GM19452 (cell line): Measurements from ENCODE around the gene ATG4C.
"Not testable (repeated sequence)": the region's sequence is repeated elsewhere in the genome, so short reads cannot be mapped to it uniquely, and the experiment has no call there.

ENCODE experiments used
- ATAC-seq: cut with Tn5 transposase; IDR thresholded peaks from one replicate; pipeline ENCODE4 v1.9.1; 2021; ENCODE audit not compliant: unreplicated experiment

The ATG4C gene

GRCh38 chr1:62774006-62774405 lies 9.9 kb upstream of the ATG4C start:
- ATAC-seq = no peak

DNA sequence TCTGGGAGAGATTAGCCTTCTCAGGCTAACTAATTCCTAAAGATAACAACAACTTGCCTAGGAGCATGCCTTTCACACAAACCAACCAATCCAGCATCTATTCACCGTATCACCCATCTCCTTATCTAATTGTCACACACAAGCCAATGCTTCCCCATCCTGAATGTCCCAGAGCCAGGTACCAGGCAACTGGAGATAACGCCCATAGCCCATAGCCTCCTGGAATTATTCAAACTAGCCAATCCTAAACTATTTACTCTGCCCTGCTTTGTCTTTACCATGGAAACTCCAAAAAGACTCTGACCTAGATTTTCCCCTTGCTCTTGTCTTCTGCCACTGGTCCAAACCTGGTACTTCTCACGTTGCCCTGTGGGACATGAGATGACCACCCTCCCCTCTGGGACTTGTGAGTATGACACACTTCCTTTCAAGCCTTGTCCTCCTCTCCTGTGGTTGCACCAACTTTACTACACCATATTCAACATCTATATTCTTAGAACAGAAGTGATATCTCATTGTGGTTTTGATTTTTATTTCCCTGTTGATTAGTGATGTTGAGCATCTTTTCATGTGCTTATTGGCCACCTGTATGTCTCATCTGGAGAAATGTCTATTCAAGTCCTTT lies 8.8 kb upstream of the ATG4C start:
- no peak for ATAC-seq

DNA sequence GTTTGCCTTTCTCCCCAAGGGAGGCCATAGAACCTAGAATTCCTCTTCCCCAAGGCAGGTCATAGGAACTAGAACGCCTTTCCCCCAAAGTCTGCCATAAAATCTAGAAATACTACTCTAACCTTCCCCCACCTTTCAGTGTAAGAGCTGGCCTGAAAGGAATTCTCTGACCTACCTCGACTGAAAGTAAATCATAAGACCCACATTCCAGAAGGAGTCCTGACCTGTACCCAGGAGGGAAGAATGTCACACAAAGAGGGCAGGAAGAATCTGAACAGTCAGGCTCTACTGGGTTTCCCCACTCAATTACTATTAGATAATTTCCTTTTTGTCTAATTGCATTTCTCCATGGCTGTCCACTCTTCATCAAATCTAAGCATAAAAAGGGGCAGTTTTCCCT lies 5.7 kb upstream of the ATG4C start:
- no peak for ATAC-seq

GRCh38 chr1:62781841-62782543 lies 1.9 kb upstream of the ATG4C start:
- no peak for ATAC-seq

- ATAC-seq = not testable (repeated sequence)
Observed at GRCh38 chr1:62782544-62783212, 1.3 kb upstream of the ATG4C start.

DNA sequence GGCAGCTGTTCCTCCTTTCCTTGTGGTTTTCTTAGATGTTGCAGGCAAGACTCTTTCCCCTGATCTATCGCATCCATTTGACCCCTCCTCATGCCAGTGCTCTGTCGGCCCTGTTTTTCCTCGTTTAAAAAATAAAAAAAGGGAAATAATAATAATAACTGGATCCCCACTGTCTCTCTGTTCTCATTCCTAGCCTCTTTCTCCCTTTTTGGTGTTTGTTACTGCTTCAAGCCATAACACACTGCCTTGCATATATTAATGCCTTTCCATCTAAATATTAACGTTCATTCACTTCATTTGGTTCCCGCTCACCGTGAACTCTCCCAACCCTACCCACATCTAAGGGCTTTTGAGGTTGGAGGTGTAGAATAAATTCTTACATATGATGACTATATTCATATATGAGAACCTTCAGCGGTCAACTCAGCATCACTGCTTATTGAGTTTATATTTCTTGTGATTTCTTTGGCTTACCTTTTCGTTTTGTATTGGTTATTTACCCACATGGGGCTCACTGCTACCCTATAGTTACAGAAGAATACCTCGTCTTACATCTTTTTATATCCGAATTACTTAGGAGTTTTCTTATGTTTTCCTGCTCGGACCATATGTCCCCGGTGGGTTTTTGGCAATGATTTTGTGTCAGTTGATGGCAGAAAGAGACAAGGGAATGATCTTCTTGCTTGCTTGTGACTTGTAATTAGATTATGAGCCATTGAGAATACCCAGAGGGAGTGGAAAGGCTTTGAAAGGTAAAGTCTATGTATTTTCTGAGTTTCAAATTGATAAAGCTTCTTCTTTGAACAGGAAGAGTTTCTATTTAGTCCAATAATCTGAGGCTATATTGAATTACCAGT lies 805 bp downstream of the ATG4C start:
- peak; percentile 19 for ATAC-seq

GRCh38 chr1:62790716-62791115 lies 6.8 kb downstream of the ATG4C start:
- ATAC-seq = no peak

DNA sequence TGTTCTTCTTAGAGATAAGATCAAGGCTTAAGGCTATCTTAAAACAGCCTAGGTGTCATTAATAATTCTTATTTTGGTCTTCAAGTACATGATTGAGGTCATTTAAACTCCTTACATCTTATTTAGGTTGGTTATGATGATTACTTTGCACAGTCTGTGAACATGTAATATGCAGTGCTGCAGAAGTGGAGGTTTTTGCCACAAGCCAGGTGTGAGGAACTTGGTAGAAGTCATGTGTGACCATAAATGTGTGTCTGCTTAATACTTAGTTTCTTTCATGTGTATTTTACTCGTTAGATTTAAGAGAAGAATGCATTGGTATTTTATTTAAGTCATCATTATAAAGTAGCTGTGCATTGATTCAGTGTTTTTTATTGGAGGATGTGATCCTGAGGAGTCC lies 10.1 kb downstream of the ATG4C start:
- no peak for ATAC-seq

GRCh38 chr1:62796221-62796620 lies 12.3 kb downstream of the ATG4C start:
- ATAC-seq = no peak

GRCh38 chr1:62799688-62800087 lies 15.8 kb downstream of the ATG4C start:
- no peak for ATAC-seq

DNA sequence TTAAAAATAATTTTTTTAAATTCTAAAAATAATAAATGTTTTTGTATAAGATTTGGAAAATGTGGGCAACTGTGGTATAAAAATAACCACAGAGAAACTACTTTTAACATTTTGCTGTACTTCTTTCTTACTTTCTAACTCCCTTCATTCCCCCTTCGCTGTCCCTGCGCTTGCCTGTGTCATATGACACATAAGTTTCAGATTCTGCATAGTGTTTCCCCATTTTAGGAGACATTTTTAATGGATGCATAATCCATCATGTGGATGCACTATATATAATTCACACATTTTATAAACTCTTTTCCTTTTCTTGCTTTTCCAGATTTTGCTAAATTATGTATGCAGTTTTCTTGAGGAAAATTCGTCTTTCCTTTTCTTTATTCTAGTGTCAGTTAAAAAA lies 16.3 kb downstream of the ATG4C start:
- peak; percentile 49 for ATAC-seq

DNA sequence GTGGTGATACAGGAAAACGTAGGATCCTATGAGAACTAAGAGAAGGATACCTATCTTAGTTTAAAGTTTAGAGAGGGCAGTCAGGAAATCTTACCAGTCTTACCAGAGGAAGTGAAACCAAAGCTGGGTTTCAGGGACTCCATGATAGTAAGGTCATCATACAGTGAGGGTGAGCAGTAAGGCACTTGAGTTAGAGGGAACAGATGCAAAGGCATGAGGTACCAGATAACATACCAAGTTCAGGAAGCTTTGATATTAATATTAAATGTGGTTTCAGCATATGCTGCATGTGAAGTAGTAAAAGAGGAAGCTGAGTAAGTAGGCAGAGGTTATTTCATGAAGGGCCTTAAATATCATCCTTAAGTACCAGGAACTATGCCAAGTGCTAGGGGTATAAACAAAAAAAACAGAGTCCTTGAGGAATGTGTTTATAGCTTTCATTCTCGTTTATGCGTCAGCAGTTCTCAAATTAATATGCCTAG lies 16.9 kb downstream of the ATG4C start:
- ATAC-seq = peak; percentile 100

DNA sequence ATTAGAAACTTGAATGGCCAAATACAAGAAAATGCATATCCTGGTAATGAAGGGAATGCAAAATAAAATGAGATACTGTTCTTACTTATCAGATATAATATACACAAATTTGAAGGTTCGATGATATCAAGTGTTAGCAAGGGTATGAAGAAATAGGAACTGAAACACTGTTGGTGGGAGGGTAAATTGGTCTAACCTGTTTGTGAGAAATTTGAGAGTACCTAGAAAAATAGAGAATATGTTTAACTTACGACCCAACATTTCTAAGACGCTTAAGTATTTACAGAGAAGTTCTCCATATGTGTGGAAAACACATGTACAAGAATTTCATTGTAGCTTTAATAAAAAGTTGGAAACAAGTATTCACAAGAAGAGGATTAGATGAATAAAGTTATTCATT lies 25.9 kb downstream of the ATG4C start:
- ATAC-seq = peak; percentile 36

DNA sequence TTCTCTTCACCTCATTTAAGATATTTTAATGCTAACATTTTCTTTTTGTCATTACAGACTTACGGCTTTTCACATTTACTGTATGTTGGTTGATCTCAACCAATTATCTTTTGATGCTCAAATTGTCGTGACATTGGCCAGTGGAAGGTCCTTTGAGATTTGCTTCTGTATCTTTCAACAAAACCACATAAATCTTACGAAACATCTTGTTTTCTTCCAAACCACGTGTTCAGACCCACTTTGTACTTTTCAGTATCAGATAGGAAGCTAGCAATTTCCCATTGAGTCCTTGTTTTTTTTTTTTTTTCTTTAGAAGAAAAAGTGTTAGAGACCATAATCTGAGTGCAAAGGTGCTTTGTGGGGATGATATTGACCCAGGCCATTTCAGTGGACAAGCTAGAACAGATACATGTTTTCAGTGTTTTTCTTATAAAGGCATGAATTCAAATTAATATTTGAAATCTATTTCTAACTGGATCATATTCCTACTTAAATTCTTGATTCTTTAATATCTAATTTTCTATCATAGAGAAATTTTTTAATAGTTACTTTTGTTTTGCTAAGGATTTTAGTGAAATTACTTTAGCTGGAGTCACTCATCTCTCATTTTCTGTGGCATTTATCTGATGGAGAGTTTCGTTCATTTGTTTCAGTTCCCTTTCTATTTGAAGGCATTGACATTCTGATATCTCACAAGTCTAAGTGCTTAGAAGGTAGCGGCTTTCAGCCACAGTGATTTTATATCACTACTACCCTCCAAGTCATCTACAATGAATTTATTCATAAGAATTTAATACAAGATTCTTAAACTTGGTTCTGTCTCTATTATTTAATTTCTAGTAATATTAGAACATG lies 26.7 kb downstream of the ATG4C start:
- peak; percentile 95 for ATAC-seq

DNA sequence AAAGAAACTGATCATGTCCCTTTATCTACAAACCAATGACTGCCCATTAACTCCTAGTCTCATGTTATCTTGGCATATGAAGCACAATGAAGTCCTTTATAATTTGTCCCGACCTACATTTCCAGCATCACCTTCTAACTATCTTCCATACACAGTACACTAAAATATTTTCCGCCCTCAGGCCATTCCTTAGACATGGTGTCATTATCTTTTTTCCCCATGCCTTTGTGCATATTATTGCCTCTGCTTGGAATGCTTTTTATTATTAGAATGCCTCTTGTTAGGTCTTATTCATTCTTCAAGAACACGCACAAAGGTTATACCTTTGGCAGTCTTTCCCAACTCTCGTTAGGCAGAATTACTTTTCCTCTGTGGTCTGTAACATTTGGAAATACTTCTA lies 39.6 kb downstream of the ATG4C start:
- ATAC-seq = no peak

- ATAC-seq = no peak
Observed at GRCh38 chr1:62826901-62827300, 43.0 kb downstream of the ATG4C start.

- not testable (repeated sequence) for ATAC-seq
Observed at GRCh38 chr1:62827786-62828185, 43.9 kb downstream of the ATG4C start.

- ATAC-seq = no peak
Observed at GRCh38 chr1:62832276-62832675, 48.3 kb downstream of the ATG4C start.

- ATAC-seq = no peak
Observed at GRCh38 chr1:62833529-62833928, 49.6 kb downstream of the ATG4C start.

DNA sequence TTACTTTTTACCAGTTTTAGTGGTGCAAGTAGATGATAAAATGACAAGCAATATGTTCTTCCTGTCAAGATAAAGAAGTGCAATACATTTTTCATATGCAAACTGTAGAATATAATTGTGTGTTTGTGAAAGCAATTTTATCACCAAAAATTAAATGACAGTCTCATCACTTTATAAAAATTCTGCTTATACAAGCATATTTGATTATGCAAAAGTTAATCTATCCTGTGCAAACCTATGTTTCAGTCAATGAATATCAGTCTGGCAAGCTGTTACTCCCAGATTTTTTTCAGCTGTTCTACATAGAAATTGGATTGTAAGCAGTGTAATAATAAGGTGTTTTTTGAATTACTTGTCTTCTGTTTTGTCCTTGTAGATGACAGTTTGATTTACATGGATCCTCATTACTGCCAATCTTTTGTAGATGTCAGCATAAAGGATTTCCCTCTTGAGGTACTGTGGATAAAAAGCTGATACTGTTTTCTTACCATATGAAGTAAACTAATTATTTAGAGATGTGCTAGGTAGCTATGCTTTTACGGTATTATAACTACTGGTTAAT lies 50.5 kb downstream of the ATG4C start:
- ATAC-seq = no peak
